DOHH2 (cell line): ENCODE results near the gene FAM25G.
"Not testable (repeated sequence)": the region's sequence is repeated elsewhere in the genome, so short reads cannot be mapped to it uniquely, and the experiment has no call there.

Experiments
- H3F3A ChIP-seq: fragments of 200-600 bp; sonication (generic), shearing (Covaris generic); 2 replicates; pipeline ENCODE4 v1.6.0; 2016; ENCODE audit warnings: antibody characterized with exemption, mild to moderate bottlenecking; ENCODE audit not compliant: control insufficient read depth, insufficient read depth
- H3K27ac ChIP-seq: fragments of 200-600 bp; sonication (generic); 2 replicates; pipeline ENCODE4 v1.5.1; 2014; ENCODE audit warnings: low read depth, mild to moderate bottlenecking, low read length, moderate library complexity
- H3K27me3 ChIP-seq: fragments of 200-600 bp; sonication (generic); 2 replicates; pipeline ENCODE4 v1.6.1; 2014; ENCODE audit warnings: mild to moderate bottlenecking, low read length, mixed read lengths; ENCODE audit not compliant: control insufficient read depth
- H3K36me3 ChIP-seq: fragments of 200-600 bp; sonication (generic); 2 replicates; pipeline ENCODE4 v1.6.1; 2014; ENCODE audit warnings: mild to moderate bottlenecking, low read length, moderate library complexity, mixed read lengths; ENCODE audit not compliant: control insufficient read depth
- H3K4me1 ChIP-seq: fragments of 200-600 bp; sonication (generic); 2 replicates; pipeline ENCODE4 v1.6.1; 2014; ENCODE audit warnings: mild to moderate bottlenecking, low read length, mixed read lengths; ENCODE audit not compliant: control insufficient read depth
- H3K4me2 ChIP-seq: fragments of 200-600 bp; sonication (generic); 2 replicates; pipeline ENCODE4 v1.6.0; 2014; ENCODE audit warnings: mild to moderate bottlenecking, low read length, moderate library complexity
- H3K4me3 ChIP-seq: fragments of 200-600 bp; sonication (generic); 2 replicates; pipeline ENCODE4 v1.5.1; 2014; ENCODE audit warnings: mild to moderate bottlenecking, low read length, mixed read lengths
- H3K79me2 ChIP-seq: fragments of 200-600 bp; sonication (generic); 2 replicates; pipeline ENCODE4 v1.6.1; 2014; ENCODE audit warnings: mild to moderate bottlenecking, low read length, mixed read lengths; ENCODE audit not compliant: control insufficient read depth
- H3K9me2 ChIP-seq: fragments of 200-600 bp; sonication (generic); replicated peaks from 2 replicates; pipeline ENCODE4 v1.6.1; 2014; ENCODE audit warnings: mild to moderate bottlenecking, low read length, mixed read lengths; ENCODE audit not compliant: control insufficient read depth
- H3K9me3 ChIP-seq: fragments of 200-600 bp; sonication (generic); 2 replicates; pipeline ENCODE4 v1.6.1; 2014; ENCODE audit warnings: antibody characterized with exemption, low read length, mixed read lengths; ENCODE audit not compliant: control insufficient read depth, insufficient read depth
- H4K20me1 ChIP-seq: fragments of 200-600 bp; sonication (generic); 2 replicates; pipeline ENCODE4 v1.6.0; 2014; ENCODE audit warnings: low read depth, mild to moderate bottlenecking, antibody characterized with exemption, low read length, moderate library complexity; ENCODE audit not compliant: control insufficient read depth, insufficient read depth

The FAM25G gene

GRCh38 chr10:47491600-47491999 lies at the start of gene FAM25G:
Gene FAM25G (minus strand): TSS chr10:47491700. CDS start chr10:47491674, 26 bp downstream.
- H3F3A ChIP-seq, H3K27me3 ChIP-seq, H3K27ac ChIP-seq, H3K4me1 ChIP-seq, H3K9me3 ChIP-seq, H3K4me2 ChIP-seq, H3K9me2 ChIP-seq, H4K20me1 ChIP-seq, H3K79me2 ChIP-seq, H3K36me3 ChIP-seq, H3K4me3 ChIP-seq: not testable (repeated sequence)

- not testable (repeated sequence) for H3F3A ChIP-seq, H3K9me3 ChIP-seq, H3K27ac ChIP-seq, H3K27me3 ChIP-seq, H3K4me3 ChIP-seq, H3K36me3 ChIP-seq, H4K20me1 ChIP-seq, H3K4me1 ChIP-seq, H3K4me2 ChIP-seq, H3K9me2 ChIP-seq, H3K79me2 ChIP-seq
Measured at GRCh38 chr10:47536430-47536829, 44.9 kb upstream of the FAM25G start.

- H3K27ac ChIP-seq, H3K4me1 ChIP-seq, H3K4me3 ChIP-seq, H3K27me3 ChIP-seq, H3K9me2 ChIP-seq, H3F3A ChIP-seq, H3K36me3 ChIP-seq, H3K9me3 ChIP-seq, H3K79me2 ChIP-seq, H3K4me2 ChIP-seq, H4K20me1 ChIP-seq: not testable (repeated sequence)
Measured at GRCh38 chr10:47523475-47523874, 32.0 kb upstream of the FAM25G start, which contains the start of gene AGAP9. Gene AGAP9 (minus strand): TSS chr10:47523638. CDS start chr10:47523526, 112 bp downstream.

- H3K27me3 ChIP-seq, H3K9me3 ChIP-seq, H3K79me2 ChIP-seq, H3K36me3 ChIP-seq, H3K9me2 ChIP-seq, H3F3A ChIP-seq, H3K4me1 ChIP-seq, H4K20me1 ChIP-seq, H3K4me3 ChIP-seq, H3K27ac ChIP-seq, H3K4me2 ChIP-seq: not testable (repeated sequence)
Measured at GRCh38 chr10:47502313-47502712, 10.8 kb upstream of the FAM25G start.

GRCh38 chr10:47494226-47494625 lies 2.7 kb upstream of the FAM25G start:
- H3K27ac ChIP-seq, H3F3A ChIP-seq, H3K4me3 ChIP-seq: not testable (repeated sequence)

GRCh38 chr10:47489630-47490029 lies 1.9 kb downstream of the FAM25G start:
- not testable (repeated sequence) for H3K4me1 ChIP-seq, H3F3A ChIP-seq, H3K9me2 ChIP-seq, H3K9me3 ChIP-seq, H4K20me1 ChIP-seq, H3K4me2 ChIP-seq, H3K4me3 ChIP-seq, H3K36me3 ChIP-seq, H3K79me2 ChIP-seq, H3K27me3 ChIP-seq, H3K27ac ChIP-seq

More at GRCh38 chr10:47494226-47494625, 2.7 kb upstream of the FAM25G start:
- H4K20me1 ChIP-seq, H3K27me3 ChIP-seq, H3K4me2 ChIP-seq, H3K9me3 ChIP-seq, H3K79me2 ChIP-seq, H3K9me2 ChIP-seq, H3K36me3 ChIP-seq, H3K4me1 ChIP-seq: not testable (repeated sequence)

- H3K79me2 ChIP-seq, H3K4me1 ChIP-seq, H3K9me3 ChIP-seq, H3K27ac ChIP-seq, H3K36me3 ChIP-seq, H3K27me3 ChIP-seq, H3K4me2 ChIP-seq, H3K9me2 ChIP-seq, H3K4me3 ChIP-seq, H3F3A ChIP-seq, H4K20me1 ChIP-seq: not testable (repeated sequence)
Measured at GRCh38 chr10:47485943-47486342, 5.6 kb downstream of the FAM25G start.

- H3K9me2 ChIP-seq, H3K36me3 ChIP-seq, H3K27ac ChIP-seq, H3K4me3 ChIP-seq, H3K4me1 ChIP-seq, H3K4me2 ChIP-seq, H4K20me1 ChIP-seq, H3K9me3 ChIP-seq, H3F3A ChIP-seq, H3K79me2 ChIP-seq, H3K27me3 ChIP-seq: not testable (repeated sequence)
Measured at GRCh38 chr10:47484786-47485185, 6.7 kb downstream of the FAM25G start.
